ENCODE results near the gene SCNM1.
"Not testable (repeated sequence)": the region's sequence is repeated elsewhere in the genome, so short reads cannot be mapped to it uniquely, and the experiment has no call there.

The SCNM1 gene

GRCh38 chr1:151194894-151195594 lies 29.1 kb downstream of the SCNM1 start:
- peak; percentile 81 for DNase-seq

- DNase-seq, result peak; percentile 49
Observed at GRCh38 chr1:151196292-151196800, 30.4 kb downstream of the SCNM1 start.

- DNase-seq, result no peak
Observed at GRCh38 chr1:151197863-151198253, 31.9 kb downstream of the SCNM1 start.

- peak; percentile 96 for DNase-seq
Observed at GRCh38 chr1:151198254-151199127, 32.5 kb downstream of the SCNM1 start, which contains the start of gene PIP5K1A. PIP5K1A (plus strand) TSS chr1:151198552; CDS start chr1:151198997, 445 bp downstream.

- peak; percentile 40 for DNase-seq
Observed at GRCh38 chr1:151199873-151200581, 34.1 kb downstream of the SCNM1 start.

GRCh38 chr1:151205381-151205965 lies 39.5 kb downstream of the SCNM1 start:
- DNase-seq, result not testable (repeated sequence)

GRCh38 chr1:151210830-151211229 lies 44.9 kb downstream of the SCNM1 start:
- DNase-seq, result peak; percentile 34

- no peak for DNase-seq
Observed at GRCh38 chr1:151211972-151212705, 46.2 kb downstream of the SCNM1 start.

- DNase-seq, result no peak
Observed at GRCh38 chr1:151213560-151213959, 47.6 kb downstream of the SCNM1 start.
